Activated CD4-positive, CD25-positive, alpha-beta regulatory T cell treated with anti-CD3 and anti-CD28 coated beads, Interleukin-2, amount 50 U/mL, for 24 hours (primary cell): ENCODE measurements around the gene SRGAP2C.
"Not testable (repeated sequence)": the region's sequence is repeated elsewhere in the genome, so short reads cannot be mapped to it uniquely, and the experiment has no call there.

ENCODE experiments used
- ATAC-seq, 2 donors: fragments of 150-1000 bp; cut with Tn5 transposase; one replicate each; pipeline ENCODE4 v1.10.0; 2021; ENCODE audit warnings: mild to moderate bottlenecking in 1 of 2, moderate library complexity in 1 of 2

SRGAP2C gene

DNA sequence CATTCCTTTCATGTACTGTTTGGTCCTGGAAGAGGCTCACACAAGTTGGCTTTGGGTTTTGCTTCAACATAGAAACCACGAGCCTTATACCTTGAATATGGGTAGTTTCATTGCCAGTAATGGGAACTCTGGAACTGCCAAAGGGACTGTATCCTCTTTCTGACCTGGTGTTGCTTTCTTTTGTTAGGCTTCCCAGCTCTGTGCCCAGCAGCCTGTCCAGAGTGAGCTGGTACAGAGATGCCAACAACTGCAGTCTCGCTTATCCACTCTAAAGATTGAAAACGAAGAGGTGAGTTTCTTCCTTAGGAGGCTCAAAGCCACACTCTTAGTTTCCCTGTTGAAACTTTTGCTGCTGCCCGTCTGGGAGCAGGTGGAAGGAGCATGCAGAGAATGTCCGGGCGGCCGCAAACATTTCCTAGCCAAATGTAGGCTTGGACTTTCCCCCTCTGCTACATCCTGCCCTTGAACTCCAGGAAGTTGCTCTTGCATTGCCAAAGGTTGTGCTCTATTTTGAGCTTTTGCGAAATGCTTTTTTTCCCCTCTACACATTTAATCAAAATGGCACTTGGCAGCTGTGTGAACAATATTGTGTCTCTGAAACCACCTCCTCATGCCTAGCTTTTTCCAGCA is 201.7 kb downstream of the SRGAP2C start:
- ATAC-seq: not testable (repeated sequence)

DNA sequence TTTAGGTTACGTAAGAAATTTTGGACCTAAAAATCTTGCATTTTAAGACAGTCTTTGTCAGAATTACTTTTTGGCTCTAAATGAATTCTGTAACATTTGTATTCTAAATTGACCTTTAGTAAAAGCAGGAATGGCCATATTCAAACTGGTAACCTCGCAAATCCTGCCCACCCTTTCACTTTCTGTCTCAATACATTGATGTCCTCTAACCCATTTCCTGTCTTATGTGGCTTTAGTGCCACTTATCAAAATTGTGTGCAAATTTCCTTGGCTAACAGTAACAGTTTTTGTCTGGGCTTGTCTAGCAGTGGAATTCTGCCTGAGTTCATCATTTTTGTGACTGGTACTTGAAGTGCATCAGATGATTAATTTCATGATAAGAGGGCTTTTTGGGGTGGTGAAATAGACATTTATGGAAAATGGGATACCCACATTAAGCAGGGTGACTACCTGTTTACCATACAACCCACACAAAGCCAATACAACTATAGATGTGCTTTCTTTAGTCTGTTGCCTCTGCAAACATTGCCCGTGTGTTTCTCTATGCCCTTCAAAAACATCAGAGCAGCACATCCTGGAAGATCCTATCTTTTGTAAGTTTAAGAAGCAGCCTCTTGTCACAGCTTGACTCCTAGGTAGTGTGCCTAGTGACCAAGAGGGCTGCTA is 205.3 kb downstream of the SRGAP2C start:
- ATAC-seq: not testable (repeated sequence)

DNA sequence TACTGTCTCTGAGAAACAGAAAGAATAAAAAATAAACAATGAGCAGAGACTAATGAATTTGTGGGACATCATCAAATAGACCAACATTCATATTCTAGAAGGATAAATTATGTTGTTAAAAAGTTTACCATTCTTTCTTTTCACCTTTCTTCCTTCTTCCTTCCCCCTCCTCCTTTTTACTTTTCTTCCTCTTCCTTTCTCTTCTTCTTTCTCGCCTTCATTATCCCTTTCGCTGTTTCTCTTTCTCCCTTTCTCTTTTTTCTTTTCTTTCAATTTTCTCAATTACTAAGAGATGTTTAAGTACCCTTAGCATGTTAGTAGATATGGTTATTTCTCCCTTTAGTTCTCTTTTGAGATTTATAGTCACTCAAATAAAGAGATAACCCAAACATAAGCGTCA is 207.4 kb downstream of the SRGAP2C start:
- ATAC-seq: not testable (repeated sequence)

DNA sequence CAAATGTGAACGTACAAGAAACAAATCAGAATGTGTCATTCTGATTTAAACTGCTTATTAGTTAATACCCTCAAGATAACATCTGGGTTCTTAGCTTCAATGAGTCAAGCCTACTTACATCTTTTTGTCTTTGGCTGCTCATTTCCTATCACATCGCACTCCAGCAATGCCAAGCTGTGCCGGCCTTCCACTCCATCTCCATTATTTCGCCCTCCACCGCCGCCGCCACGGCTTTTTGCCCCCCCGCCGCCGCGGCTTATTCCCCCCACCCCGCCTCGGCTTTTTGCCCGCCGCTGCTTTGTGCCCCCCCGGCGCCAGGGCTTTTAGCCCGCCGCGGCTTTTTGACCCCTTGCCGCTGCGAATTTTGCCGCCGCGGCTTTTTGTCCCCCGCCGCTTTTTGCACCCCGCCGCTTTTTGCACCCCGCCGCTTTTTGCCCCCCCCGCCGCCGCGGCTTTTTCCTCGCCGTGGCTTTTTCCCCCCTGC is 211.0 kb downstream of the SRGAP2C start:
- ATAC-seq: not testable (repeated sequence)

DNA sequence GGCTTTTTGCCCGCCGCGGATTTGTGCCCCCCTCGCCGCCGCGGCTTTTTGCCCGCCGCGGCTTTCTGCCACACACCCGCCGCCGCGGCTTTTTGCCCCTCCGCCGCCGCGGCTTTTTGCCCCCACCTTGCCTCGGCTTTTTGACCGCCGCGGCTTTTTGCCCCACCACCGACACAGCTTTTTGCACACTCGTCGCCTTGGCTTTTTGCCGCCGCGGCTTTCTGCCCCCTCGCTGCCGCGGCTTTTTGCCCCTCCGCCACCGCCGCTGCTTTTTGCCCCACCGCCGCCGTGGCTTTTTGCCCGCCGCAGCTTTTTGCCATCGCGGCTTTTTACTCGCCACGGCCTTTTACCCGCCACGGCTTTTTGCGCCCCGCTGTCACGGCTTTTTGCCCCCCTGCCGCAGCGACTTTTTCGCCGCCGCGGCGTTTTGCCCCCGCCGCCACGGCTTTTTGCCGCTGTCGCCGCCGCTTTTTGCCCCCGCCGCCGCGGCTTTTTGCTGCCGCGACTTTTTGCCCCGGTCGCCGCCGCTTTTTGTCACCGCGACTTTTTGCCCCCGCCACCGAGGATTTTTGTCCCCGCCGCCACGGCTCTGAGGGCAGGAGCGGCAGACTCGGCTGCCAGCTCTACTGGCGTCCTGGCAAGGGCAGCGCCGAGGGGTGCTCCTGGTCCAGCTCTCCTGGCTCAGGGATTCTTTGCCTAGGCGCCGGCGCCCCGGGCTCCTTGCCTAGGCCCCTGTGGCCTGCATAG is 211.7 kb downstream of the SRGAP2C start:
- not testable (repeated sequence) for ATAC-seq

DNA sequence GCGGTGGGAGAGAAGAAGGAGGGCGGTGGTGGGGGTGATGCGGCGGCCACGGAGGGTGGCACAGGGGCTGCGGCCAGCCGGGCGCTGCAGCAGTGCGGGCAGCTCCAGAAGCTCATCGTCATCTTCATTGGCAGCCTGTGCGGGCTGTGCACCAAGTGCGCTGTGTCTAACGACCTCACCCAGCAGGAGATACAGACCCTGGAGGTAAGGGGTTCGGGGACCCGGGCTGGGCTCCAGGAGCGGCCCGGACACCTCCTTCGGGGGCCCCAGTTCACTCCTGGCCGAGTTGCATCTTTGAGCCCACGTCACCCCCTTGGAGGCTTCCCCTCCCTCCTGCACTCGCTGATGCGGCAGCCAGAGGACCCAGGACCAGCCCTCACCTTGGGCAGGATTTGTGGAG is 212.3 kb downstream of the SRGAP2C start:
- not testable (repeated sequence) for ATAC-seq

DNA sequence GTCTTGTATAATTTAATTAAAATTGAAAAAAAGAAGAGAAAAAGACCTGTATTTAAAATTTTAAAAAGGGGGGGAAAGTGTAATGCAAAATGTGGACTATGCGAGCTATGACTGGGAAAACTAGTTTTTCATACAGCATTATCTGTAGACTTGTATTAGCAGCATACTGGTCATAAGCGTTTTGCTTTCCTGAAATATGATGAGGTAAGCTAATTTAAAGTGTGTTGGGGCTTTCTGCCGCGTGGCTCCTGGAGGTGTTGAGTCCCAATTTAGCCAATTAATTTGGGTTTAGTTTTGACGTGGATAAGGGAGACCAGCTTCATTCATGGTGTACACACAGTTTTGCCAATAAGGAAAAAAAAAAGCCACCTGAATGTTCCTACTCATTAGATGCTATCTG is 214.4 kb downstream of the SRGAP2C start:
- ATAC-seq: not testable (repeated sequence)

DNA sequence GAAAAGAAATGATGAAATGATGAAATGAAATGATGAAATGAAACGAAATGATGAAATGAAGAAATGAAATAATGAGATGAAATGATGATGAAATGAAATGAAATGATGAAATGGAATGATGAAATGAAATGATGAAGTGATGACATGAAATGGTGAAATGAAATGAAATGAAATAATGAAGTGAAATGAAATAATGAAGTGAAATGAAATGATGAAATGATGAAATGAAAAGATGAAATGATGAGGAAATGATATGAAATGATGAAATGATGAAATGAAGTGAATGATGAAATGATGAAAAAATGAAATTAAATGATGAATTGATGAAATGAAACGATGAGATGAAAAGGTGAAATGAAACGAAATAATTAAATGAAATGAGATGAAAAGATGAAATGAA is 215.3 kb downstream of the SRGAP2C start:
- ATAC-seq: not testable (repeated sequence)

DNA sequence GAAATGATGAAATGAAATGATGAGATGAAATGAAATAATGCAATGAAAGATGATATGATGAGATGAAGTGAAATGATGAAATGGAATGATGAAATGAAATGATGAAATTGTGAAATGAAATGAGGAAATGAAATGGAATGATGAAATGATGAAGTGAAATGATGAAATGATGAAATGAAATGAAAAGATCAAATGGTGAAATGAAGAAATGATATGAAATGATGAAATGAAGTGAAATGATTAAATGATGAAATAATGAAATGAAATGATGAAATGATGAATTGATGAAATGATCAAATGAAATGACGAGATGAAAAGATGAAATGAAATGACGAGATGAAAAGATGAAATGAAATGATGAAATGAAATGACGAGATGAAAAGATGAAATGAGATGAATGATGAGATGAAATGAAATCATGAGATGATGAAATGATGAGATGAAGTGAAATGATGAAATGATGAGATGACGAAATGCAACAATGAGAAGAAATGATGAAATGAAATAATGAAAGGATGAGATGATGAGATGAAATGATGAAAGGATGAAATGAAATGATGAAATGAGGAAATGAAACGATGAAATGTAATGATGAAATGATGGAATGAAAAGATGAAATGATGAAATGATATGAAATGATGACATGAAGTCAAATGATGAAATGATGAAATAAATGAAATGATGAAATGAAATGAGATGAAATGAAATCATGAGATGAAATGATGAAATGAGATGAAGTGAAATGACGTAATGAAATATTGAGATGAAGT is 216.0 kb downstream of the SRGAP2C start:
- not testable (repeated sequence) for ATAC-seq

DNA sequence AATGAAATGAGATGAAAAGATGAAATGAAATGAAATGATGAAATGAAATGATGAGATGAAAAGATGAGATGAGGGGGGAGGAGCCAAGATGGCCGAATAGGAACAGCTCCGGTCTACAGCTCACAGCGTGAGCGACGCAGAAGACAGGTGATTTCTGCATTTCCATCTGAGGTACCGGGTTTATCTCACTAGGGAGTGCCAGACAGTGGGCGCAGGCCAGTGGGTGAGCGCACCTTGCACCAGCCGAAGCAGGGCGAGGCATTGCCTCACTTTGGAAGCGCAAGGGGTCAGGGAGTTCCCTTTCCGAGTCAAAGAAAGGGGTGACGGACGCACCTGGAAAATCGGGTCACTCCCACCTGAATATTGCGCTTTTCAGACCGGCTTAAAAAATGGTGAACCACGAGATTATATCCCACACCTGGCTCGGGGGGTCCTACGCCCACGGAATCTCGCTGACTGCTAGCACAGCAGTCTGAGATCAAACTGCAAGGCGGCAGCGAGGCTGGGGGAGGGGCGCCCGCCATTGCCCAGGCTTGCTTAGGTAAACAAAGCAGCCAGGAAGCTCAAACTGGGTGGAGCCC is 216.7 kb downstream of the SRGAP2C start:
- ATAC-seq: not testable (repeated sequence)

DNA sequence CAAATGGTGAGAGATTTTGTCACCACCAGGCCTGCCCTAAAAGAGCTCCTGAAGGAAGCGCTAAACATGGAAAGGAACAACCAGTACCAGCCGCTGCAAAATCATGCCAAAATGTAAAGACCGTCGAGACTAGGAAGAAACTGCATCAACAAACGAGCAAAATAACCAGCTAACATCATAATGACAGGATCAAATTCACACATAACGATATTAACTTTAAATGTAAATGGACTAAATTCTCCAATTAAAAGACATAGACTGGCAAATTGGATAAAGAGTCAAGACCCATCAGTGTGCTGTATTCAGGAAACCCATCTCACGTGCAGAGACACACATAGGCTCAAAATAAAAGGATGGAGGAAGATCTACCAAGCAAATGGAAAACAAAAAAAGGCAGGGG is 218.5 kb downstream of the SRGAP2C start:
- not testable (repeated sequence) for ATAC-seq

DNA sequence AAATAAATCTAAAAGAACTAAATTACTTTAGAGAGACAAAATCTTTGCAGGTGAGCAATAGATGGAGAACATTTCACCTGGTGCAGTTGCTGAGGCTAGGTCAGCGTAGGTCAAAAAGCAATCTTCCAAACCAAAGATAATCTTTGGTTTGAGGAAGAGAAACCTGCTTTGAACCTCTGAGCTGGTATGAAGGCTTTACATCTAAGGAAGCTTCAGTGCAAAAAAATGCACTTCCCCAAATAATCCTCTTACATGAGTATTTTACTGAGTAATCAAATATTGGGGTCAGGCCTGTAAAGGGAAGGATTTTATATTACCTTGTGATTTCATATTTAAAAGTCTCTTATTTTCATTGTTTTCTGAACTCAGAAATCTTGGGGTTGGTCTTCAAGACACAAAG is 223.6 kb downstream of the SRGAP2C start:
- no peak for ATAC-seq

DNA sequence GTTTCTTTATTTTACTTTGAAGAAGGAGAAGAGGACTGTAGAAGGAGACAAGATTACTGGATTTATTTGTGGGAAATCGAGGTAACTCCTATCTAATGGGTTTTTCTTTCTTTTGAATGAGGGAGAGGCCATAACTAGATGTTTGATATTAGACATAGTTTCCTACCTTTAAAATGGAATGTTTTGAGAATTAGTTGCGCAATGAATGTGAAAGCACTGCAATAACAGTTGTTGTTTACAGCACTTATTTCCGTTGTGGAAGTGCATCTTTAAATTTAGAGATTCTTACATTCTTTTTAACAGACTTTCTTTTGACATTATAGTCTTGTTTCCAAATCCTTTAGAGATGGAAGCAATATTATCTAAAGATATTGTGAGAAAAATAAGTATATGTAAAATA is 229.0 kb downstream of the SRGAP2C start:
- no peak for ATAC-seq

DNA sequence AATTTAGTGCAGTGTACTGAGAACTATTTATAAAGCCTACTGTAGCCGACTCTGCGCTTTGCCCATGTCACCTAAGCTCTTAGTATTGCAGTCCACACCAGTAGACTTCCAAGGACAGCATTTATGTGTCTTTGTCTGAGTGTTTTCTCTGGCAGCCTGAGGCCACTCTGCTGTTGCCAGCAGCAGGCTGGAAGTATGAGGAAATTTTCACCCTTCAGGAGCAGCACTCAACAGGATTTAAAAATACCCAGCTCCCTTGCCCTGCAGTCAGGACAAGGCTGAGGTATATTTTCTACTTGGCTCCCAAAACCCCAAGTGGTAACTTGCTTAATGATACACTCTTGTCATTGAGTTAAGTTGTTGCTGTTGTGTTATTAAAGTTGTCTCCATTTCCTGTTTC is 230.1 kb downstream of the SRGAP2C start:
- no peak for ATAC-seq

DNA sequence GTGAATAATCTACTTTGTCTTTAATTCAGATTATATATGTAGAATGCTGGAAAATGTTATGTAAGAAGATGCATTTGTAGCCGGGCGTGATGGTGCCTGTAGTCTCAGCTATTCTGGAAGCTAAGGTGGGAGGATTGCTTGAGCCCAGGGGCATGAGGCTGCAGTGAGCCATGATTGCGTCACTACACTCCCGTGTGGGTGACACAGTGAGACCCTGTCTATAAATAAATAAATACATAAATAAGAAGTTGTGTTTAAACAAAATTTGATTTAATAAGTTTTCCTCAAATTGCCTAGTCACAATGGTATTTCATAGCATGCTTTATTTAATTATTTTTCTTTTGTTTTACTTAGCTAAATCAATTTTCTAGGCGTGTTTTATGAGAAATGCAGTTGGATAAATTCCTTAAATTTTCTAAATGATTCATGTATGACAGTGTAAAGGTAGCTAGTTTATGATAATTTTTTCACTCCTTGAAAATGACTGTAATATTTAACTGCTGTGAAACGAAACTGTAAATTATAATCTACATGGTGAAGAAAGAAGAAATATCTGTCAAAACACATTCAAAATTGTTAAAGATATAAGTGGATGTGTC is 232.6 kb downstream of the SRGAP2C start:
- no peak for ATAC-seq

DNA sequence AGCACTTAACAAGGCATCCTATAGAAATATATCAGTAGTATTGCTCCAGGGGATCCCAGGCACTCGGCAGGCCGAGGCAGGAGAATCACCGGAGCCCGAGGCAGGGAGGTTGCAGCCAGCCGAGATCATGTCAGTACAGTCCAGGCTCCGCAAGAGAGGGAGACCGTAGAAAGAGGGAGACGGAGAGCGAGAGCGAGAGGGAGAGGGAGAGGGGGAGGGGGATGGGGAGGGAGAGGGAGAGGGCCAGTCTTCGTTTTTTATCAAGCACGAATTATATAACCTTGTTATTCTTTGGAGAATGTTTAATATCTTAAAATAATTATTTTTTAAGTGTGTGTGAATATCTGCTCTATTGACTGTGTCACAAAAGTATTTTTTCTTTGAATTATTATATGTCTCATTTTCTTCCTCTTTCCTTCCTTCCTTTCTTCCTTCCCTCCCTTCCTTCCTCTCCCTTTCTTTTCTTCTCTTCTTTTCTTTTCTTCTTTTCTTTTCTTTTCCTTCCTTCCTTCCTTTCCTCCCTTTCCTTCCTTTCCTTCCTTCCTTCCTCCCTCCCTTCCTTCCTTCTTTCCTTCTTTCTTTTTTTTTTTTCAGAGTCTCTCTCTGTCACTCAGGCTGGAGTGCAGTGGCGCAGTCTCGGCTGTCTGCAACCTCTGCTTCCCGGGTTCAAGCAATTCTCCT is 233.7 kb downstream of the SRGAP2C start:
- no peak for ATAC-seq

DNA sequence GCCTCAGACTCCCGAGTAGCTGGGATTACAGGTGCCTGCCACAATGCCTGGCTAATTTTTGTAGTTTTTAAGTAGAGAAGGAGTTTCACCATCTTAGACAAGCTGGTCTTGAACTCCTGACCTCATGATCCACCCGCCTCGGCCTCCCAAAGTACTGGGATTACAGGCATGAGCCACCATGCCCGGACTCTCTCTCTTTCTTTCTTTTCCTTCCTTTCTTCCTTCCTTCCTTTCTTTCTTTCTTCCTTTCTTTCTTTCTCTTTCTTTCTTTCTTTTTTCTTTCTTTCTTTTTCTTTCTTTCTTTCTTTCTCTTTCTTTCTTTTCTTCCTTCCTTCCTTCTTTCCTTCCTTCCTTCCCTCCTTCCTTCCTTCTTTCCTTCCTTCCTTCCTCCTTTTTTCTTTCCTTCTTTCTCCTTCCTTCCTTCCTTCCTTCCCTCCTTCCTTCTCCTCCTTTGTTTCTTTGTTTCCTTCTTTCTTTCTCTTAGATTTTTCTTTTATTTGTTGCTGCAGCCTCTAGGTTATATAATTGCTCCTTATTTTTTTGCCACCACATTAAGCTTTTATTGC is 234.4 kb downstream of the SRGAP2C start:
- not testable (repeated sequence) for ATAC-seq

DNA sequence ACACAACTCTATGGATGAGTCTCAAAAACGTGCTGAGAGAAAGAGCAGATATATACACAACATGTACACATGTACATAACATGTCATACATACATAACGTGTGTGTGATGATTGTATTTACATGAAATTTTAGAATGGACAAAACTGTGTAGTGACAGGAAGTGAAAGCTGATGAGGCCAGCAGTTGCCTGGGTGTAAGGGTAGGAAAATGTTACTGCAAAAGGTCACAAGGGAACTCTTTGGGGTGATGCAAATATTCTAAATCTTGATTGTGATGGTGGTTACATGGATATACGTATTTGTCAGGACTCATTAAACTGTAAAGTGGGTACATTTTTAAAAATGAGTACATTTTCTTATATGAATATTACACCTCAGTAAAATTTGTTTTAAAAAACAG is 236.7 kb downstream of the SRGAP2C start:
- not testable (repeated sequence) for ATAC-seq

DNA sequence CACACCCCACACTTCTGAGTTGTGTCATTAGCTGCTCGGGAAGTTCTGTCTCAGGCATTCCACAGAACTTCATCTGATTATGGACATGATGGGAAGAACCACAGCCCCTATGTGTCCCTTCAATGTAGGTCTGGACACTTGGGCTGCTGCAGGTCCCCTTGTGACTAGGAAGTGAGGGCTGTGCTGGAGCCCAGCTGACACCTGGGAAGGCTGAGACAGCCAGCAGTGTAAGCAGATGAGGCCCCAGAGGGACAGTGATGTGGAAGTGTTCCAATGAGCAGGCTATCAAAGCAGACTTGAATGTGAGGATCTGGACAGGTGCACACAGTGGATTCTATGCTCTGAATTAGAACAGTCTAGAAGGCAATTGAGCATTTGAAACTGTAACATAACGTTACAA is 239.2 kb downstream of the SRGAP2C start:
- ATAC-seq: not testable (repeated sequence)

DNA sequence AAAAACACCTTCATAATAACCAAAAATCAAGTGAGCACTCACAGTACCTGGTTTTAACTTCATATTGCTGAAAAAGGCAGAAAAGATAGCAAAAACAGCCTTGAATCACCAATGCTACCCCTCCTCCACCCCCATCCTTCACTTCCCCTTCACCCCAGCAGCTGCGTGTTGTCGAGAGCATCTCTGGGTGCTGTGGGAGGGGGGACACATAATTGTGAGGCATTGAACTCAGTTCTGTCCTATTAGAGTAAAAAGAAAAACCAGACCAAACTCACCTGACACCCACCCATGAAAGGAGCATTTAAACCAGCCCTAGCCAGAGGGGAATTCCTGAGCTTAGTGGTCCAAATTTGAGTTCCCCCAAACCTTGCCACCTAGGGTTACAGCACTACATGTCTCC is 248.7 kb downstream of the SRGAP2C start:
- not testable (repeated sequence) for ATAC-seq

DNA sequence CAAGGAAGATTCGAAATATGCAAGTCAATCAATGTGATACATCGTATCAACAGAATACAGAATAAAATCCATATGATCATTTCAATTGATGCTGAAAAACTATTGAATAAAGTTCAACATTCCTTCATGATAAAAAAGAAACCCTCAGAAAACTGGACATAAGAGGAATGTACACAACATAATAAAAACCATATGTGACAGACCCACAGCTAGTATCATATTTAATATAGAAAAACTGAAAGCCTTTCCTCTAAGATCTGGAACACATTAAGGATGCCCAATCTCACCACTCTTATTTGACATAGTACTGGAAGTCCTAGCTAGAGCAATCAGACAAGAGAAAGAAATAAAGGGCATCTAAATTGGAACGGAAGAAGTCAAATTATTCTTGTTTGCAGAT is 254.1 kb downstream of the SRGAP2C start:
- not testable (repeated sequence) for ATAC-seq
